ENCODE measurements around the gene IFT57.

The IFT57 gene

GRCh38 chr3:108208831-108209230 lies 13.4 kb downstream of the IFT57 start:
- H3K4me2 ChIP-seq (ENCODE audit: low read depth, low read length), result no peak overlapping the region
- no peak overlapping the region for H3K4me3 ChIP-seq (ENCODE audit: low read length)
- peaks cover 13% of the 10 kb centered on the region for H3K4me1 ChIP-seq (ENCODE audit: low read length)
- no peaks in the 10 kb centered on the region for H3K9me3 ChIP-seq (replicated peaks; ENCODE audit: insufficient read depth, low read length)
- H3F3A ChIP-seq (ENCODE audit: insufficient read depth, low read length), result no peaks in the 10 kb centered on the region
- 0 out of 2 replicates have a peak, but pooled peaks cover 3% of the 10 kb centered on the region for H3K9me2 ChIP-seq (replicated peaks; ENCODE audit: insufficient read depth, low read length)
- H3K79me2 ChIP-seq (ENCODE audit: low read length), result no peaks in the 10 kb centered on the region
- H3K27me3 ChIP-seq (replicated peaks; ENCODE audit: insufficient read depth, low read length), result no peaks in the 10 kb centered on the region
- DNase-seq, result peak; percentile 67
- no peak overlapping the region for H3K9ac ChIP-seq (ENCODE audit: low read length)
- H3K36me3 ChIP-seq (replicated peaks; ENCODE audit: insufficient read depth, low read length), result no peaks in the 10 kb centered on the region; the same call in 1 of the 2 replicates
- TF ChIP-seq EZH2 (optimal IDR thresholded peaks at IDR 0.05; ENCODE audit: low read depth, low read length), result no peak
- TF ChIP-seq EZH2phosphoT487 (IDR thresholded peaks at IDR 0.05; ENCODE audit: low read length), result no peak
- no peak for TF ChIP-seq CTCF (IDR thresholded peaks at IDR 0.05; ENCODE audit: low read length)
- H2AFZ ChIP-seq (ENCODE audit: low read length), result no peak overlapping the region
- H3K27ac ChIP-seq (ENCODE audit: low read length), result peak overlapping the region; percentile 4; the same call in 1 of the 2 replicates
- H4K20me1 ChIP-seq (ENCODE audit: insufficient read depth, low read length), result no peaks in the 10 kb centered on the region

GRCh38 chr3:108202834-108203233 lies 19.4 kb downstream of the IFT57 start:
- no peak overlapping the region for H3K4me2 ChIP-seq (ENCODE audit: low read depth, low read length)
- H2AFZ ChIP-seq (ENCODE audit: low read length), result no peak overlapping the region
- 0 out of 2 replicates have a peak, but pooled peaks cover 3% of the 10 kb centered on the region for H3K9me2 ChIP-seq (replicated peaks; ENCODE audit: insufficient read depth, low read length)
- no peaks in the 10 kb centered on the region for H3F3A ChIP-seq (ENCODE audit: insufficient read depth, low read length)
- H4K20me1 ChIP-seq (ENCODE audit: insufficient read depth, low read length), result no peaks in the 10 kb centered on the region
- TF ChIP-seq EZH2phosphoT487 (IDR thresholded peaks at IDR 0.05; ENCODE audit: low read length), result no peak
- H3K4me3 ChIP-seq (ENCODE audit: low read length), result no peak overlapping the region
- no peaks in the 10 kb centered on the region for H3K79me2 ChIP-seq (ENCODE audit: low read length)
- H3K27ac ChIP-seq (ENCODE audit: low read length), result no peak overlapping the region
- no peaks in the 10 kb centered on the region for H3K36me3 ChIP-seq (replicated peaks; ENCODE audit: insufficient read depth, low read length)
- no peak for DNase-seq
- no peaks in the 10 kb centered on the region for H3K4me1 ChIP-seq (ENCODE audit: low read length)
- no peaks in the 10 kb centered on the region for H3K9me3 ChIP-seq (replicated peaks; ENCODE audit: insufficient read depth, low read length)
- no peaks in the 10 kb centered on the region for H3K27me3 ChIP-seq (replicated peaks; ENCODE audit: insufficient read depth, low read length)
- H3K9ac ChIP-seq (ENCODE audit: low read length), result no peak overlapping the region

- no peak overlapping the region for H2AFZ ChIP-seq (ENCODE audit: low read length)
- H3K27me3 ChIP-seq (replicated peaks; ENCODE audit: insufficient read depth, low read length), result no peaks in the 10 kb centered on the region
- no peak overlapping the region for H3K4me2 ChIP-seq (ENCODE audit: low read depth, low read length)
Measured at GRCh38 chr3:108202080-108202479, 20.1 kb downstream of the IFT57 start.

More at GRCh38 chr3:108202080-108202479, 20.1 kb downstream of the IFT57 start:
- Histone ChIP-seq H3F3A (ENCODE audit: insufficient read depth, low read length) (no peaks in the 10 kb centered on the region), H3K9me2 (replicated peaks; ENCODE audit: insufficient read depth, low read length) (0 out of 2 replicates have a peak, but pooled peaks cover under 1% of the 10 kb centered on the region), H3K27ac (ENCODE audit: low read length) (no peak overlapping the region), H4K20me1 (ENCODE audit: insufficient read depth, low read length) (no peaks in the 10 kb centered on the region), H3K36me3 (replicated peaks; ENCODE audit: insufficient read depth, low read length) (no peaks in the 10 kb centered on the region), H3K9me3 (replicated peaks; ENCODE audit: insufficient read depth, low read length) (no peaks in the 10 kb centered on the region), H3K79me2 (ENCODE audit: low read length) (no peaks in the 10 kb centered on the region), H3K9ac (ENCODE audit: low read length) (no peak overlapping the region), H3K4me1 (ENCODE audit: low read length) (no peaks in the 10 kb centered on the region), H3K4me3 (ENCODE audit: low read length) (no peak overlapping the region)
- TF ChIP-seq CTCF (IDR thresholded peaks at IDR 0.05; ENCODE audit: low read length), result no peak
- no peak for TF ChIP-seq EZH2phosphoT487 (IDR thresholded peaks at IDR 0.05; ENCODE audit: low read length)
- no peak for TF ChIP-seq EZH2 (optimal IDR thresholded peaks at IDR 0.05; ENCODE audit: low read depth, low read length)
- DNase-seq, result no peak
